ENCODE measurements around the gene RAI1. TPM values are rescaled to one million over a fixed set of nuclear protein-coding genes. Genes with fewer than 3 reads are reported as not detected.

RAI1 gene
- total and polyA plus RNA-seq, 2 of the 13 experiments (the other 11 are each of a cell fraction or from before 2014, with no cell fraction given): 3.4 to 5.2 TPM

- TF ChIP-seq PITX1 (CRISPR knock-in tag; IDR thresholded peaks at IDR 0.05) (0 out of 2 replicates have a peak, but pooled peaks have one; percentile 34), FOSL2 (CRISPR knock-in tag; IDR thresholded peaks at IDR 0.05) (peak; percentile 46; the same call in 1 of the 2 replicates), ZNF891 (CRISPR knock-in tag; IDR thresholded peaks at IDR 0.05) (0 out of 2 replicates have a peak, but pooled peaks have one; percentile 52), ZNF512 (CRISPR knock-in tag; IDR thresholded peaks at IDR 0.05) (no peak), KLF6 (CRISPR knock-in tag; IDR thresholded peaks at IDR 0.05) (no peak), STAG1 (CRISPR knock-in tag; IDR thresholded peaks at IDR 0.05) (peak; percentile 97), ZBTB33 (CRISPR knock-in tag; IDR thresholded peaks at IDR 0.05) (peak; percentile 67), THAP9 (CRISPR knock-in tag; IDR thresholded peaks at IDR 0.05; ENCODE audit: borderline replicate concordance) (0 out of 2 replicates have a peak, but pooled peaks have one; percentile 27), HOMEZ (CRISPR knock-in tag; IDR thresholded peaks at IDR 0.05; ENCODE audit: low read depth) (no peak), TEAD3 (CRISPR knock-in tag; optimal IDR thresholded peaks at IDR 0.05; ENCODE audit: borderline replicate concordance) (peak; percentile 54), THAP11 (CRISPR knock-in tag; IDR thresholded peaks at IDR 0.05) (peak; percentile 63; the same call in 1 of the 2 replicates), LBX2 (CRISPR knock-in tag; IDR thresholded peaks at IDR 0.05; ENCODE audit: borderline replicate concordance) (peak; percentile 74; the same call in 1 of the 2 replicates), MIER2 (CRISPR knock-in tag; IDR thresholded peaks at IDR 0.05) (no peak), MXD3 (CRISPR knock-in tag; IDR thresholded peaks at IDR 0.05) (peak; percentile 52; the same call in 1 of the 2 replicates), FOXO1 (CRISPR knock-in tag; IDR thresholded peaks at IDR 0.05) (no peak), ZMAT3 (CRISPR knock-in tag; conservative IDR thresholded peaks at IDR 0.05) (no peak), ZNF879 (CRISPR knock-in tag; IDR thresholded peaks at IDR 0.05) (0 out of 2 replicates have a peak, but pooled peaks have one; percentile 23), GATAD2A (CRISPR knock-in tag; IDR thresholded peaks at IDR 0.05) (peak; percentile 34; the same call in 1 of the 2 replicates)
Observed at GRCh38 chr17:17859909-17860765, 178.9 kb downstream of the RAI1 start (continued).

Data from HepG2 (cell line).